ENCODE results near the gene SBK1. TPM values are rescaled to one million over a fixed set of nuclear protein-coding genes. Genes with fewer than 3 reads are reported as not detected.

Gene SBK1
- total RNA-seq, 2 experiments from 2014 or later = 17.9 to 19.4 TPM

GRCh38 chr16:28301154-28301553, 8.8 kb downstream of the SBK1 start:
- CTCF ChIA-PET = interaction anchor here (1.1 to 2.6 kb wide), 2 partner anchors 9 to 23 kb away, joined by 4 to 11 read pairs; no protein-coding TSS in a partner anchor
- no peak for DNase-seq
- Mint-ChIP-seq H3K9me3 (no peaks in the 10 kb centered on the region), H3K4me3 (no peak overlapping the region), H3K27me3 (no peaks in the 10 kb centered on the region), H3K36me3 (ENCODE audit: low read depth) (peaks cover 28% of the 10 kb centered on the region), H3K4me1 (peaks cover 44% of the 10 kb centered on the region), H3K27ac (no peak overlapping the region)
- POLR2A ChIA-PET = no interaction called here

GRCh38 chr16:28301620-28302019, 9.3 kb downstream of the SBK1 start:
- peak overlapping the region; percentile 37 for H3K27ac Mint-ChIP-seq
- no peak overlapping the region for H3K4me3 Mint-ChIP-seq
- H3K9me3 Mint-ChIP-seq = no peaks in the 10 kb centered on the region
- peaks cover 42% of the 10 kb centered on the region for H3K4me1 Mint-ChIP-seq
- no peak for DNase-seq
- no peaks in the 10 kb centered on the region for H3K27me3 Mint-ChIP-seq
- POLR2A ChIA-PET = no interaction called here
- peaks cover 26% of the 10 kb centered on the region for H3K36me3 Mint-ChIP-seq (ENCODE audit: low read depth)
- CTCF ChIA-PET = interaction anchor here (1.1 kb wide), 1 partner anchor 24 kb away, joined by 4 read pairs; no protein-coding TSS in a partner anchor

DNA sequence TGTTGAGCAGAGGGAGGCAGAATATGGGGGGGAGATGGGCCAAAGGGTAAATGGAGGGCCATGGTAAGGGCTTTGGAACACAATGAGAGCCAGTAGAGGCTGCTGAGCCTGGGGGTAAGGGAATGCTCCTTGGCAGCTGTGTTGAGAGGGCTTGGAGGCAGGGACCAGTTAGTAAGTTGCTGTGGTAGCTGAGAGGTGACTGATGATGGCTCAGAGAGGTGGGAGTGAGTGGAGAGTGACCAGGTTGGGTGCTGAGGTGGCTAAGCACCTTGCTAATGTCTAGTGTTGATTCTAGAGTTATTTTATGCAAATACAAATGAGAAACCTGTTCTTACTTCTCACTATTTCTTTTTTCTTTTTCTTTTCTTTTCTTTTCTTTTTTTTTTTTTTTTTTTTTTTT, 10.8 kb downstream of the SBK1 start:
- Mint-ChIP-seq H3K27me3 (no peaks in the 10 kb centered on the region), H3K36me3 (ENCODE audit: low read depth) (peaks cover 27% of the 10 kb centered on the region), H3K4me3 (no peak overlapping the region), H3K4me1 (peaks cover 32% of the 10 kb centered on the region), H3K27ac (no peak overlapping the region), H3K9me3 (no peaks in the 10 kb centered on the region)
- DNase-seq = no peak
- ChIA-PET CTCF (interaction anchor here (0.6 to 1.2 kb wide), 3 partner anchors 13 to 103 kb away, joined by 3 read pairs; no protein-coding TSS in a partner anchor), POLR2A (no interaction called here)

DNA sequence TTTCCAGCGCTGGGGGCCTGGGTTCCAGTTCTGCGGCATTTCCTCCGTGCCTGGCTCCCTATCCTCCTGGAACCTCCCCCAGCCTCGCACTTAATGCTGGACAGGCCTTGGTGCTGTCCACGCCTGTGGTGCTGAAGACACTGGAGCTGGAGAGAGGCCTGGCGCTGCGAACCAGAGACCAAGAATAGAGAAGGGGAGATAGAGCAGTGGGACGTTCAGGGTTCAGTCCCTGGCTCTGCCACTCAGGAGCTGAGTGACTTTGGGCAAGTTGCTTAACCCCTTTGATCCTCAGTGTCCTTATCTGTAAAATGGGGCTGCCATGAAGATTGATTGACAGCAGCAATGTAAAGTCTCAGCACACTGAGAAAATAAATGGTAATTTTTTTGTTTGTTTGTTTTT, 11.9 kb downstream of the SBK1 start:
- Mint-ChIP-seq H3K4me1 (peaks cover 34% of the 10 kb centered on the region), H3K36me3 (ENCODE audit: low read depth) (peaks cover 33% of the 10 kb centered on the region), H3K27me3 (no peaks in the 10 kb centered on the region), H3K4me3 (no peak overlapping the region), H3K27ac (no peak overlapping the region), H3K9me3 (peaks cover 6% of the 10 kb centered on the region)
- ChIA-PET CTCF (no interaction called here), POLR2A (no interaction called here)
- peak; percentile 29 for DNase-seq

- Mint-ChIP-seq H3K4me3 (no peak overlapping the region), H3K27me3 (no peaks in the 10 kb centered on the region), H3K27ac (no peak overlapping the region), H3K9me3 (peaks cover 7% of the 10 kb centered on the region), H3K36me3 (ENCODE audit: low read depth) (peaks cover 45% of the 10 kb centered on the region), H3K4me1 (peaks cover 58% of the 10 kb centered on the region)
- POLR2A ChIA-PET = no interaction called here
- DNase-seq = no peak
- CTCF ChIA-PET = interaction anchor here (1.1 to 3.5 kb wide), 4 partner anchors 8 to 28 kb away, joined by 3 to 11 read pairs (median 4); no protein-coding TSS in a partner anchor
These were observed 15.6 kb downstream of the SBK1 start for GRCh38 chr16:28307936-28308335.

DNA sequence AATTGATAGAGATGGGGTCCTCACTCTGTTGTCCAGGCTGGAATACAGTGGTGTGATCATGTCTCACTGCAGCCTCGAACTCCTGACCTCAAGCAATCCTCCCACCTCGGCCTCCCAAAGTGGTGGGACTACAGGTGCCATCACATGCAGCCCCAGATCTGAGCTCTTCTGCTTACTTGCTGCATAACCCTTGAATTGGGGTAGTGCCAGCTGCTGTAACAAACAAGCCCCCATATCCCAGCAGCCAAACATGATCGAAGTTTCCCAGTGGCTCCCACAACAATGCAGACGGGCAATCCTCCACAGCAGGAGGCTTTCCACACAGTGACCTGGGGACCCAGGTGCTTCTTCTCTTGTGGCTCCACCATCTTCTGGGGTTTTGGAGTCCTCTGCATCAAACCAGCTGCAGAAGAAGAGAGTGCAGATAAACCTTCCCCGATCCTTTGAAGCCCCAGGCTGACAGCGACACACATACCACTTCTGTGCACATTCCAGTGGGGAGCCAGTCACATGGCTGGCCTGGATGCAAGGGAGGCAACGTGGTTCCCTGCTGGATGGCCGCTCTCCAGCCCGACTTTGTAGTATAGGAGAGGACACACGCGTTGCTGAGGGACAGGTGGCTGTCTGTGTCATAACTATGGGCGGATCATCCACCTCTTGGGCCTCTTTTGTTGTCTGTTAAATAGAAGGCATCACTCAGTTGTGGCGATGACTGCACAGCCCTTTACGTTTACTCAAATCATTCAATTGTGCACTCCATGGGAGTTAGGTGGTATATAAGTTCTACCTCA, 16.7 kb downstream of the SBK1 start:
- peaks cover 43% of the 10 kb centered on the region for H3K36me3 Mint-ChIP-seq (ENCODE audit: low read depth)
- DNase-seq = no peak
- H3K9me3 Mint-ChIP-seq = peaks cover 7% of the 10 kb centered on the region
- H3K4me3 Mint-ChIP-seq = no peak overlapping the region
- POLR2A ChIA-PET = no interaction called here
- H3K4me1 Mint-ChIP-seq = peaks cover 56% of the 10 kb centered on the region
- CTCF ChIA-PET = interaction anchor here (0.6 to 3.5 kb wide), 7 partner anchors 9 to 32 kb away, joined by 3 to 11 read pairs (median 4); no protein-coding TSS in a partner anchor
- H3K27me3 Mint-ChIP-seq = no peaks in the 10 kb centered on the region
- peak overlapping the region; percentile 94 for H3K27ac Mint-ChIP-seq

DNA sequence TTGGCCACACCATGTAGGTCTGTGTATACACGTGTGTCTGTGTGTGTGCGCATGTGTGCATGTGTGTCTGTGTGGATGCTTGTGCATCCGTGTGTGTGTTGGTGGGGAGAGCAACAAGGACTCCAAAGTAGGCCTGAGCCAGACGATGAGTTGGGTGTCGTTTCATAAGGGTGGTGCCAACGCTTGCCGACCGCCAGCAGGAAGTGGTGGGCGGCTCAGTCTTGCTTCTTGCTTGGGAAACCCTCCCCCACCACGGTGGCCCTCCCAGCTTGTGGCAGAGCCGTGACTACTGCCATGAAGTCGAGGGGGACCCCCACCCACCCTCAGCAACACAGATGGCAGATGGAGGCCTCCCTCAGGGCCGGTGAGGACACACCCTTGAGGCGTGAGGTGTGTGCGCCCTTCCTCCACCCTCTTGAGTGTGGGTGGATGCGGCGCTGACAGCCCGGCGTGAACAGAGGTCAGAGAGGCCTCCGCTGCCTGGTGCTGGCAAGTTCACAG, 17.5 kb downstream of the SBK1 start:
- peak; percentile 90 for DNase-seq
- ChIA-PET POLR2A (no interaction called here), CTCF (interaction anchor here (1.4 to 3.5 kb wide), 3 partner anchors 10 to 32 kb away, joined by 5 to 11 read pairs (median 8); no protein-coding TSS in a partner anchor)
- H3K27ac Mint-ChIP-seq = peak overlapping the region; percentile 94
- peak overlapping the region; percentile 46 for H3K4me3 Mint-ChIP-seq
- H3K9me3 Mint-ChIP-seq = peaks cover 7% of the 10 kb centered on the region
- H3K36me3 Mint-ChIP-seq (ENCODE audit: low read depth) = peaks cover 40% of the 10 kb centered on the region
- H3K27me3 Mint-ChIP-seq = no peaks in the 10 kb centered on the region
- H3K4me1 Mint-ChIP-seq = peaks cover 54% of the 10 kb centered on the region

DNA sequence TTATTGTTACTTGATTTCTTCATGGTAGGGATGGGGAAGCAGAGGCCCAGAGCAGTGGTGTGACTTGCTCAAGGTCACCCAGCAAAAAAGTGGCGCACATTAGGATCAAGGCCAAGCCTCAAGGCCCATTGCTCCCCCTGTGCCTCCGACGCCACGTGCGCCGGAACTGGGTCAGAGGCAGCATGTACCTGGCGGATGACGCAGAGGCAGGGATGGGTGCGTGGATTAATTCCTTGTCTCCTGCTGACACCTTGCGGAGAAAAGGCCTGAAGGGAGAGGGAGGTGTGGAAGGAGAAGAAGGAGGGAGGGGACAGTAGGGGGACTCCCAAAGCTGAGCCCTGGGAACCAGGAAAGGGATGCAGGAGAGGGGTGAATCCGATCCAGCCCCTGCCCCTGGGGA, 18.5 kb downstream of the SBK1 start:
- ChIA-PET POLR2A (no interaction called here), CTCF (interaction anchor here (0.9 to 3.5 kb wide), 3 partner anchors 11 to 177 kb away, joined by 5 to 11 read pairs (median 6); no protein-coding TSS in a partner anchor)
- peak overlapping the region; percentile 94 for H3K27ac Mint-ChIP-seq
- H3K4me3 Mint-ChIP-seq = peak overlapping the region; percentile 46
- H3K9me3 Mint-ChIP-seq = peaks cover 7% of the 10 kb centered on the region
- DNase-seq = no peak
- no peaks in the 10 kb centered on the region for H3K27me3 Mint-ChIP-seq
- H3K4me1 Mint-ChIP-seq = peaks cover 54% of the 10 kb centered on the region
- peaks cover 35% of the 10 kb centered on the region for H3K36me3 Mint-ChIP-seq (ENCODE audit: low read depth)

DNA sequence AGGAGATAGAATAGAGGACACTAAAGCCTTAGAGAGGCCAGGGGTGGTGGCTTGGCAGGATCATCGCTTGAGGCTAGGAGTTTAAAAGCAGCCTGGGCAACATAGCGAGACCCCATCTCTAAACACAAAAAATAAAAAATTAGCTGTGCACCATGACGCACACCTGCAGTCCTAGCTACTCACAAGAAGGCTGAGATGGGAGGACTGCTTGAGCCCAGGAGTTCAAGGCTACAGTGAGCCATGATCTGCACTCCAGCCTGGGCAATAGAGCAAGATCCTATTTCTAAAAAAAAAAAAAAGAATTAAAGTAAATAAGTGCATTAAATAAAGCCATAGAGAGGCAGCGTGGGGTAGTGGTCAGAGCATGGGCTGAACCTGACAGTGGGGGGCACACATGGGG, 19.1 kb downstream of the SBK1 start:
- Mint-ChIP-seq H3K9me3 (peaks cover 7% of the 10 kb centered on the region), H3K36me3 (ENCODE audit: low read depth) (peaks cover 34% of the 10 kb centered on the region), H3K4me3 (no peak overlapping the region), H3K27me3 (no peaks in the 10 kb centered on the region), H3K27ac (peak overlapping the region; percentile 94), H3K4me1 (peaks cover 48% of the 10 kb centered on the region)
- POLR2A ChIA-PET = no interaction called here
- CTCF ChIA-PET = interaction anchor here (0.9 to 3.5 kb wide), 3 partner anchors 11 to 178 kb away, joined by 5 to 11 read pairs (median 6); no protein-coding TSS in a partner anchor
- no peak for DNase-seq

- DNase-seq = no peak
- POLR2A ChIA-PET = no interaction called here
- no peaks in the 10 kb centered on the region for H3K27me3 Mint-ChIP-seq
- CTCF ChIA-PET = interaction anchor here (0.6 to 0.9 kb wide), 2 partner anchors 9 to 16 kb away, joined by 3 to 4 read pairs; no protein-coding TSS in a partner anchor
- peak overlapping the region; percentile 83 for H3K27ac Mint-ChIP-seq
- peaks cover 51% of the 10 kb centered on the region for H3K4me1 Mint-ChIP-seq
- H3K36me3 Mint-ChIP-seq (ENCODE audit: low read depth) = peaks cover 34% of the 10 kb centered on the region
- H3K4me3 Mint-ChIP-seq = no peak overlapping the region
- H3K9me3 Mint-ChIP-seq = peaks cover 7% of the 10 kb centered on the region
These were observed 19.6 kb downstream of the SBK1 start for GRCh38 chr16:28311913-28312312.

- POLR2A ChIA-PET = interaction anchor here (0.5 kb wide), 1 partner anchor 82 kb away, joined by 3 read pairs; no protein-coding TSS in a partner anchor
- H3K36me3 Mint-ChIP-seq (ENCODE audit: low read depth) = peaks cover 31% of the 10 kb centered on the region
- peaks cover 7% of the 10 kb centered on the region for H3K9me3 Mint-ChIP-seq
- H3K4me1 Mint-ChIP-seq = peaks cover 52% of the 10 kb centered on the region
- DNase-seq = no peak
- H3K27ac Mint-ChIP-seq = peak overlapping the region; percentile 83
- H3K4me3 Mint-ChIP-seq = no peak overlapping the region
- CTCF ChIA-PET = interaction anchor here (0.6 to 1.0 kb wide), 3 partner anchors 9 to 172 kb away, joined by 3 to 4 read pairs (median 3); no protein-coding TSS in a partner anchor
- H3K27me3 Mint-ChIP-seq = no peaks in the 10 kb centered on the region
These were observed 20.0 kb downstream of the SBK1 start for GRCh38 chr16:28312327-28312726.

DNA sequence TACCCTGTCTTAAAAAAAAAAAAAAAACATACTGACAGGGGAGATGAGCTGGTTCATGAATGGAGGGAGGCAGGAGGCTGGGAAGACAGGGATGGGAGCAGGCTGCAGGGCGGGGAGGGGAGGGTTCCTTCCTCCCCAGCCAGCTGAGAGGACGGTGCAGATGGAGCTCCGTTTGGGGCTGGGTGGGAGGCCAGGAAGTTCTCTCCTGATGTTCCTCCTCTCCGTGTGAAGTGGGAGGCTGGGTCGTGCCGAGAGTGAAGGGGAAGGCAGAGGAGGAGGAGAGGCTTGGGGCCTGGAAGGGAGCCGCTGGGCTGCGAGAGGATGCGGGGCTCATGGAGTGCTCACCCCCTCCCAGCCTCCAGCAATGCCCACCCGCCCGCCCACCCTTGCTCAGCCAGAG, 21.3 kb downstream of the SBK1 start:
- DNase-seq = no peak
- H3K4me3 Mint-ChIP-seq = no peak overlapping the region
- H3K9me3 Mint-ChIP-seq = peaks cover 7% of the 10 kb centered on the region
- POLR2A ChIA-PET = no interaction called here
- H3K4me1 Mint-ChIP-seq = peaks cover 50% of the 10 kb centered on the region
- no peaks in the 10 kb centered on the region for H3K27me3 Mint-ChIP-seq
- no peak overlapping the region for H3K27ac Mint-ChIP-seq
- peaks cover 27% of the 10 kb centered on the region for H3K36me3 Mint-ChIP-seq (ENCODE audit: low read depth)
- CTCF ChIA-PET = interaction anchor here (0.6 to 1.1 kb wide), 3 partner anchors 13 to 236 kb away, joined by 3 to 4 read pairs (median 4); no protein-coding TSS in a partner anchor

GRCh38 chr16:28316054-28316453, 23.7 kb downstream of the SBK1 start:
- H3K9me3 Mint-ChIP-seq = no peaks in the 10 kb centered on the region
- peaks cover 30% of the 10 kb centered on the region for H3K4me1 Mint-ChIP-seq
- H3K4me3 Mint-ChIP-seq = no peak overlapping the region
- no peaks in the 10 kb centered on the region for H3K27me3 Mint-ChIP-seq
- H3K36me3 Mint-ChIP-seq (ENCODE audit: low read depth) = peaks cover 9% of the 10 kb centered on the region
- H3K27ac Mint-ChIP-seq = no peak overlapping the region
- ChIA-PET POLR2A (no interaction called here), CTCF (interaction anchor here (0.9 to 2.4 kb wide), 9 partner anchors 11 to 41 kb away, joined by 3 to 9 read pairs (median 7); no protein-coding TSS in a partner anchor)
- DNase-seq = no peak

Measured in activated CD4-positive, alpha-beta T cell treated with anti-CD3 and anti-CD28 coated beads, Interleukin-2, amount 10 ng/mL, durations not matched to agents 7 days and 5 days (primary cell).